ENCODE data around the gene RPUSD1.

Gene RPUSD1

DNA sequence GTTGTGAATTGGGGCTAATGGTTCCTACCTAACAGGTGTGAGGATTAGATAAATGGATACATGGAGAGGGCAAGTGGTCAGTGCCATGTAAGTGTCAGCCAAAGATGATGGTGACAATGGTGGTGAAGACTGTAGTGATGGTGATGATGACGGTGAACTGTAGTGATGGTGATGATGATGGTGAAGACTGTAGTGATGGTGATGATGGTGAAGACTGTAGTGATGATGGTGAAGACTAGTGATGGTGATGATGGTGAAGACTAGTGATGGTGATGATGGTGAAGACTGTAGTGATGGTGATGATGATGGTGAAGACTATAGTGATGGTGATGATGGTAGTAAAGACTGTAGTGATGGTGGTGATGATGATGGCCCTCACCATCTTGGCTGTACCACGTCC is 30.4 kb upstream of the RPUSD1 start:
- H3K4me3 ChIP-seq (ENCODE audit: low read depth, low read length): no peak overlapping the region
- TF ChIP-seq, protein P1, sequence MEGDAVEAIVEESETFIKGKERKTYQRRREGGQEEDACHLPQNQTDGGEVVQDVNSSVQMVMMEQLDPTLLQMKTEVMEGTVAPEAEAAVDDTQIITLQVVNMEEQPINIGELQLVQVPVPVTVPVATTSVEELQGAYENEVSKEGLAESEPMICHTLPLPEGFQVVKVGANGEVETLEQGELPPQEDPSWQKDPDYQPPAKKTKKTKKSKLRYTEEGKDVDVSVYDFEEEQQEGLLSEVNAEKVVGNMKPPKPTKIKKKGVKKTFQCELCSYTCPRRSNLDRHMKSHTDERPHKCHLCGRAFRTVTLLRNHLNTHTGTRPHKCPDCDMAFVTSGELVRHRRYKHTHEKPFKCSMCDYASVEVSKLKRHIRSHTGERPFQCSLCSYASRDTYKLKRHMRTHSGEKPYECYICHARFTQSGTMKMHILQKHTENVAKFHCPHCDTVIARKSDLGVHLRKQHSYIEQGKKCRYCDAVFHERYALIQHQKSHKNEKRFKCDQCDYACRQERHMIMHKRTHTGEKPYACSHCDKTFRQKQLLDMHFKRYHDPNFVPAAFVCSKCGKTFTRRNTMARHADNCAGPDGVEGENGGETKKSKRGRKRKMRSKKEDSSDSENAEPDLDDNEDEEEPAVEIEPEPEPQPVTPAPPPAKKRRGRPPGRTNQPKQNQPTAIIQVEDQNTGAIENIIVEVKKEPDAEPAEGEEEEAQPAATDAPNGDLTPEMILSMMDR (IDR thresholded peaks at IDR 0.05; ENCODE audit: borderline replicate concordance, insufficient read depth, low read depth, low read length): no peak

DNA sequence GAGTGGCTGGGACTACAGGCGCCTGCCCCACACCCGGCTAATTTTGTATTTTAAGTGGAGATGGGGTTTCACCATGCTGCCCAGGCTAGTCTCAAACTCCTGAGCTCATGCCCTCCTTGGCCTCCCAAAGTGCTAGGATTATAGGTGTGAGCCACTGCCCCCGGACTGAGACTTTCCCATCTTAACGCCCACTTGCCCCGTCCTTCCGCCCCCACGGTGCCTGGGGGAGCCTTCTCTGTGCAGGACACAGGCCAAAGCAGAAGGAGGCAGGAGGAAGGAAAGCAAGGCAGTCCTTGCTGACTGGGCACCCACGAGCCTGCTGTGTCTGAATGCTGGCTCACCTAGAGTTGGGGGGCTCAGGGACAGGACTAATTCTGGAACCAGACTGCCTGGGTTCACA is 30.0 kb upstream of the RPUSD1 start:
- TF ChIP-seq, protein P1 (IDR thresholded peaks at IDR 0.05; ENCODE audit: borderline replicate concordance, insufficient read depth, low read depth, low read length): no peak
- no peak overlapping the region for H3K4me3 ChIP-seq (ENCODE audit: low read depth, low read length)

DNA sequence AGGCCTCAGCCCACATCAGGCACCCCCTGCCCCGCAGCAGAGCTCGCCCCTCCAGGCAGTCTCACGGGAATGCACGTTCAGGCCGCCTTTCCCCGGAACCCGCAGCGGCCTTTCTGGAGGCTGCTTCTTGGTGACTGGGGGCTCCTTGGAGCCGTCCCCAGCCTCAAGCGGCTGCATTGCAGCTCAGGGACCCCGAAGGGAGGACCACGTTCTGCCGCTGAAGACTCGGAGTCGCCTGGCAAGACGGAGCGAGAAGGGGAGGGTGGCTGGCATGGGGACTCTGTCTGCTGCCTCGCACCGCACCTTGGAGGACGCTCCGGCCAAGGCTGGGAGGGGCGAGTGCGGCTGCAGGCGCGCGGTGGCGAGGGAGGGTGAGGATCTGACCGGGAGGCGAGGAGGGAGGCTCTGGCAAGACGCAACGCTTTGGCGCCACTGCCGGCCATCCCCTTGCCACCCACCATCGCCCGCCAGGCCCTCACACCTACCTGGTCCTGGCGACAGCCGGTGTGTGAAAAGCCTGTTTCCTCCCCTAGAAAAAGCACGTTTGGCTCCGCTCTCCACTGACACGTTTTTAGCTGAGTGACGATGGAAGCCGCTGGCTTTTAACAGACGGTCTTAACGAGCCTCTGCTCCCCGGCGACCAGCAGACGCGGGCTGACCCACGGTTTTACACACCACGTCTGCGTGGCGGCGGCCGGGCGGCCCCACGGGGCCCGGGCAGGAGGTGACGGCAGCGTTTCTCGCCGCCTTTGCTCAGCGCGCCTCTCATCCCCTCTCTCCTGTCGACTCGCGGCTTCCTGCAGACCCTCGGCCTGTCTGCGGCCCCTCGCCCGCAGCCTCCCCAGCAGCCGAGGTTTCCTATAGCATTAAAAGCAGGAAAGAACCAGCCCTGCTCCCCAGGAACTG is 29.1 kb upstream of the RPUSD1 start:
- H3K4me3 ChIP-seq (ENCODE audit: low read depth, low read length): no peak overlapping the region
- TF ChIP-seq, protein P1 (IDR thresholded peaks at IDR 0.05; ENCODE audit: borderline replicate concordance, insufficient read depth, low read depth, low read length): no peak

DNA sequence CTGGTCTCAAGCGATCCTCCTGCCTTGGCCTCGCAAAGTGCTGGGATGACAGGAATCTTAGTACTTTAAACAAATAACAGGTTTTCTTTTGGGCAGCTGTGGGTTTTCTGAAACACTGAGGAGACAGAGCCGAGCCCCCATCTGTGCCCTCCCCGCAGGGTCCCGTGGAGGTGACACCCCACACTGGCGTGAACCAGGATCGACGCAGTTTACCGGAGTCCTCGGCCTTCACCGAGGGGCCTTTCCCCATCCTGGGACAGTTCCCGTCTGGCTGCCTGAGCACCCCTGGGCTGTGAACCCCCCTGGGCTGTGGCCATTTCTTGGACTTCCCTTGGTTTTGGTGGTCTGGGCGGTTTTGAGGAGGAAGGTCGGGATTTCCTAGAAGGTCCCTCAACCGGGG is 27.7 kb upstream of the RPUSD1 start:
- TF ChIP-seq, protein P1 (IDR thresholded peaks at IDR 0.05; ENCODE audit: borderline replicate concordance, insufficient read depth, low read depth, low read length): no peak
- no peak overlapping the region for H3K4me3 ChIP-seq (ENCODE audit: low read depth, low read length)

DNA sequence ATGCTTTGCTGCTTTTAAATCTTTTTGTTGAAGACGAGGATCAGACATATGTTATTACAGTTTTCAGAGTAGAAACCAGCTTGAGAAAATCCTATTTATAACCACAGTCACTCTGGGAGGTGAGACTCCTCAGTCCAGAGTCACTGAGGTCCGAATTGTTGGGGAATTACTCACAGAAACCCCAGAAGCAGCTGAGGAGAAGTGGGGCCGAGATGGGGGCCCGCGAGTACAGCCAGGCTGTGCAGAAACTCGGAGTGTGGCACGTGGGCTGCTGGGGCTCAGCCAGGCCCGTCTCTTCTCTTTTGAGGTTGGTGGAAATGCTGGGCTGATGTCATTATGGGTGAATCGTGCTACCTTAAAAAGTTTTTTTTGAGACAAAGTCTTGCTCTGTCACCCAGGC is 26.8 kb upstream of the RPUSD1 start:
- H3K4me3 ChIP-seq (ENCODE audit: low read depth, low read length): no peak overlapping the region
- TF ChIP-seq, protein P1 (IDR thresholded peaks at IDR 0.05; ENCODE audit: borderline replicate concordance, insufficient read depth, low read depth, low read length): no peak

DNA sequence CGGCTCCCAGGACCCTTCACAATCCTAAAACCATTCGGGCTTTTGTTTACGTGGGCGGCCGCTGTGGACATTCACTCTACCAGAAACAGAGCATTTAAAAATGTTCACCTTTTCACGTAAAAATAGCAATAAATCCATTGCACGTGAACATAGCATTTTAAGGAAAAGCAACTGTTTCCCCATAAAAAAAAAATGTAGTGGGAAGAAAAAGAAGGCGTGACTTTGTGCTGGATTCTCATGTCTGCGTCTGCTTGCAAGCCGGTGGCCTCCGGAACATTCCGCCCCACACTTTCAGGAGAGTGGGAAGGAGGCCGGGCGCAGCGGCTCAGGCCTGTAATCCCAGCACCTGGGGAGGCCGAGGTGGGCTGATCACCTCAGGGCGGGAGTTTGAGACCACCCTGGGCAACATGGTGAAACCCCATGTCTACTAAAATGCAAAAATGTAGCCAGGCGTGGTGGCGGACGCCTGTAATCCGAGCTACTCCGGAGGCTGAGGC is 25.8 kb upstream of the RPUSD1 start:
- H3K4me3 ChIP-seq (ENCODE audit: low read depth, low read length): no peak overlapping the region
- TF ChIP-seq, protein P1 (IDR thresholded peaks at IDR 0.05; ENCODE audit: borderline replicate concordance, insufficient read depth, low read depth, low read length): no peak

All from GM12875 (cell line).